HepG2 (cell line): ENCODE measurements around the gene MT1G. TPM values are rescaled to one million over a fixed set of nuclear protein-coding genes. Genes with fewer than 3 reads are reported as not detected.

Experiments
- AHR ChIP-seq: IDR thresholded peaks from 2 replicates; pipeline ENCODE4 v1.6.1; 2018; ENCODE audit warnings: missing genetic modification reagents, missing compliant biosample characterization
- ARID3A ChIP-seq: IDR thresholded peaks from 2 replicates; pipeline ENCODE4 v1.6.1; 2012; ENCODE audit warnings: low read depth, low read length, improper control_type of control experiment
- ATF4 ChIP-seq, 2 experiments: fragments of 450-650 bp in 1 of 2; sonication (generic) in 1 of 2; formaldehyde crosslinking; IDR thresholded peaks; 2 replicates each; pipeline versions ENCODE4 v1.5.0 to v1.8.0; 2020 to 2022; ENCODE audit warnings: mild to moderate bottlenecking in 1 of 2, missing genetic modification reagents in 1 of 2
- CHD4 ChIP-seq: fragments of 200-600 bp; sonication (generic); IDR thresholded peaks from 2 replicates; pipeline ENCODE4 v1.7.0; 2017; ENCODE audit warnings: mild to moderate bottlenecking, low read length, borderline replicate concordance
- DMAP1 ChIP-seq: IDR thresholded peaks from 2 replicates; pipeline ENCODE4 v1.6.1; 2016
- FLYWCH1 ChIP-seq: sonication (generic); formaldehyde crosslinking; IDR thresholded peaks from 2 replicates; pipeline ENCODE4 v1.8.1; 2023; ENCODE audit warnings: mild to moderate bottlenecking, missing genetic modification reagents
- FOXM1 ChIP-seq: sonication (generic); formaldehyde crosslinking; IDR thresholded peaks from 2 replicates; pipeline ENCODE4 v1.5.0; 2020; ENCODE audit warnings: missing genetic modification reagents
- GLMP ChIP-seq: sonication (generic); formaldehyde crosslinking; IDR thresholded peaks from 2 replicates; pipeline ENCODE4 v1.9.0; 2021; ENCODE audit warnings: missing genetic modification reagents, mild to moderate bottlenecking, borderline replicate concordance
- MAFF ChIP-seq: IDR thresholded peaks from 2 replicates; pipeline ENCODE4 v1.6.1; 2011; ENCODE audit warnings: low read depth, low read length, improper control_type of control experiment
- MAFK ChIP-seq, 2 experiments: IDR thresholded peaks in 1 of 2; conservative IDR thresholded peaks in 1 of 2; 2 replicates each; pipeline ENCODE4 v1.6.1; 2011; ENCODE audit warnings: improper control_type of control experiment in 2 of 2, low read length in 2 of 2
- SALL2 ChIP-seq: sonication (generic); formaldehyde crosslinking; IDR thresholded peaks from 2 replicates; pipeline ENCODE4 v1.8.1; 2023; ENCODE audit warnings: mild to moderate bottlenecking, missing genetic modification reagents, inconsistent platforms
- SCMH1 ChIP-seq: sonication (generic); formaldehyde crosslinking; IDR thresholded peaks from 2 replicates; pipeline ENCODE4 v1.9.0; 2021; ENCODE audit warnings: missing genetic modification reagents, mild to moderate bottlenecking, borderline replicate concordance
- SRSF4 ChIP-seq: fragments of 200-400 bp; formaldehyde crosslinking; IDR thresholded peaks from one replicate; pipeline ENCODE4 v1.6.1; 2018; ENCODE audit warnings: mild to moderate bottlenecking, low read depth, low read length, moderate library complexity; ENCODE audit not compliant: poor library complexity, severe bottlenecking
- STAT5B ChIP-seq: sonication (generic); formaldehyde crosslinking; IDR thresholded peaks from 2 replicates; pipeline ENCODE4 v1.4.0; 2020; ENCODE audit warnings: missing genetic modification reagents
- THAP8 ChIP-seq: sonication (generic); formaldehyde crosslinking; IDR thresholded peaks from 2 replicates; pipeline ENCODE4 v1.5.1; 2020; ENCODE audit warnings: missing genetic modification reagents, mild to moderate bottlenecking, borderline replicate concordance
- ZNF326 ChIP-seq: sonication (generic); formaldehyde crosslinking; IDR thresholded peaks from 2 replicates; pipeline ENCODE4 v1.4.0; 2020; ENCODE audit warnings: missing genetic modification reagents, borderline replicate concordance
- ZNF607 ChIP-seq: sonication (generic); formaldehyde crosslinking; IDR thresholded peaks from 2 replicates; pipeline ENCODE4 v1.5.1; 2020; ENCODE audit warnings: missing genetic modification reagents, mild to moderate bottlenecking, borderline replicate concordance
- ZNF704 ChIP-seq: sonication (generic); formaldehyde crosslinking; IDR thresholded peaks from 2 replicates; pipeline ENCODE4 v1.8.1; 2023; ENCODE audit warnings: mild to moderate bottlenecking, inconsistent platforms, moderate library complexity, missing genetic modification reagents, borderline replicate concordance
- ZNF839 ChIP-seq: sonication (generic); formaldehyde crosslinking; IDR thresholded peaks from 2 replicates; pipeline ENCODE4 v1.4.0; 2020; ENCODE audit warnings: missing genetic modification reagents, mild to moderate bottlenecking, borderline replicate concordance
- ZSCAN12 ChIP-seq: sonication (generic); formaldehyde crosslinking; IDR thresholded peaks from 2 replicates; pipeline ENCODE4 v1.9.0; 2021; ENCODE audit warnings: mild to moderate bottlenecking, missing genetic modification reagents
- polyA plus RNA-seq, 8 experiments: library from polyadenylated mRNA; depleted of rRNA in 3 of 8; stranded (reverse) in 7 of 8; unstranded in 1 of 8; fragments of >200 nt; fragmentation: Illumina TruSeq in 4 of 8; extraction: Trizol in 4 of 8; gene quantifications; 2 replicates each; pipeline versions ENCODE4 v1.2.1 to v1.2.3, GENCODE V29; 2011 to 2016; ENCODE audit warnings: low read depth in 4 of 8, missing spikeins in 1 of 8, mixed read lengths in 1 of 8; ENCODE audit not compliant: insufficient read depth in 1 of 8
- total RNA-seq, 5 experiments: library from RNA; depleted of rRNA; stranded (reverse); fragments of >200 nt; fragmentation: Illumina TruSeq; extraction: Trizol; gene quantifications; 2 replicates each; pipeline ENCODE4 v1.2.3, GENCODE V29; 2016; ENCODE audit warnings: low read depth in 1 of 5

The MT1G gene
- total and polyA plus RNA-seq, 2 of the 13 experiments (the other 11 are each of a cell fraction or from before 2014, with no cell fraction given), result 3.6 to 377 TPM

- TF ChIP-seq STAT5B (CRISPR knock-in tag) (no peak), AHR (CRISPR knock-in tag) (no peak), ZNF839 (CRISPR knock-in tag) (peak; percentile 70; the same call in 1 of the 2 replicates), GLMP (CRISPR knock-in tag) (no peak), FOXM1 (CRISPR knock-in tag) (no peak), ZNF326 (no peak), ARID3A (no peak), MAFK (conservative IDR thresholded peaks at IDR 0.05 in 1 of 2, IDR thresholded peaks at IDR 0.05 in 1 of 2; ENCODE audit: low read length in 2 of 2) (peak; percentile 39 to 58; a peak in 3 of 4 replicates), ZNF704 (CRISPR knock-in tag) (peak; percentile 88; the same call in 1 of the 2 replicates), ZSCAN12 (CRISPR knock-in tag) (0 out of 2 replicates have a peak, but pooled peaks have one; percentile 39), DMAP1 (CRISPR knock-in tag) (peak; percentile 86; the same call in 1 of the 2 replicates), ZNF607 (CRISPR knock-in tag) (no peak), SRSF4 (no peak), SCMH1 (CRISPR knock-in tag) (no peak), MAFF (peak; percentile 27; the same call in 1 of the 2 replicates), FLYWCH1 (CRISPR knock-in tag) (no peak), SALL2 (CRISPR knock-in tag) (no peak), THAP8 (no peak), ATF4 (CRISPR knock-in tag; IDR thresholded peaks at IDR 0.05) (no peak), CHD4 (no peak)
Measured at GRCh38 chr16:56681939-56682702, 14.3 kb upstream of the MT1G start, which contains the start of gene MT1X (continued).
